Lower leg skin (tissue), 4 donors: Measurements from ENCODE around the gene RBSN. TPM values are rescaled to one million over a fixed set of nuclear protein-coding genes. Genes with fewer than 3 reads are reported as not detected.

Source experiments
- DNase-seq, 2 donors: peaks; one replicate each; pipeline ENCODE4 v3.0.0-alpha.2; 2019; ENCODE audit warnings: low spot score in 2 of 2
- H3K4me3 ChIP-seq: fragments of 200-600 bp; sonication (generic); 2 replicates; pipeline ENCODE4 v1.5.1; 2017; ENCODE audit warnings: mild to moderate bottlenecking, low read depth; ENCODE audit not compliant: poor library complexity, severe bottlenecking
- CTCF ChIP-seq, 3 donors: fragments of 450-650 bp; IDR thresholded peaks; one replicate each; pipeline ENCODE4 v1.5.1; 2016; ENCODE audit warnings: antibody characterized with exemption in 3 of 3, mild to moderate bottlenecking in 3 of 3, moderate library complexity in 2 of 3
- POLR2A ChIP-seq, 2 donors: fragments of 450-650 bp; IDR thresholded peaks; one replicate each; pipeline ENCODE4 v1.6.1; 2016 to 2017; ENCODE audit warnings: antibody characterized with exemption in 2 of 2, mild to moderate bottlenecking in 1 of 2, moderate library complexity in 1 of 2
- WGBS, 2 donors: methylation state at CpG; one replicate each; pipeline ENCODE4 v1.1.5; 2018; 5-methylcytosine and 5-hydroxymethylcytosine counted together
- intact Hi-C: fragments of 100-400 bp; cut with DNase I; formaldehyde crosslinking; loops from one replicate; pipeline ENCODE4 v1.15.0; 2023; ENCODE audit warnings: low total_unique reads
- total RNA-seq, 4 donors: library from RNA; depleted of rRNA; stranded (reverse); fragments of >200 nt; gene quantifications; one replicate each; pipeline ENCODE4 v1.1.0, GENCODE V29; 2016

Gene RBSN
- total RNA-seq, 4 donors from 2014 or later, result 23.5 to 28.7 (median 28.0) TPM

DNA sequence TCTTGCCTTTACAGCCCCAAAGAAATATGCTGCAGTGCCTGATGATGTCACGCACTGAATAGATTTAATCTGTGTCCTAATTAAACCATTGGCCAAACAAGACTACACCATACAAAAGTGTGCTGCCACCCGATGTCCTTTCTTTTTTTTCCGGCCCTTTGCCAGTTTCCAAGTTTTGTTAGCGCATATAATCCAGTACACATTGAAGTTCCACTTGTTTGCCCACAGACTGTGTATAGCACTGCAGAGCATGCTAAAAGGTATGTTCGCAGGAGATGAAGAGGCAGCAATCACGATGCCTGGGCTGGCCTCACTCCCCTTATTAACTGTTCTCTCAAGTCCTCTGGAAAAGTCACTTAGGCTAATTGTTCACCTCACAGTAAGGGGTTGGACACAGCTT, 60.6 kb downstream of the RBSN start:
- no peak overlapping the region for H3K4me3 ChIP-seq
- intact Hi-C loops, result no loop called here
- 92 to 93% methylated on average over 6 of the region's 6 CpGs for WGBS, 2 donors
- DNase-seq, result no peak
- TF ChIP-seq POLR2A (IDR thresholded peaks at IDR 0.05), result no peak

DNA sequence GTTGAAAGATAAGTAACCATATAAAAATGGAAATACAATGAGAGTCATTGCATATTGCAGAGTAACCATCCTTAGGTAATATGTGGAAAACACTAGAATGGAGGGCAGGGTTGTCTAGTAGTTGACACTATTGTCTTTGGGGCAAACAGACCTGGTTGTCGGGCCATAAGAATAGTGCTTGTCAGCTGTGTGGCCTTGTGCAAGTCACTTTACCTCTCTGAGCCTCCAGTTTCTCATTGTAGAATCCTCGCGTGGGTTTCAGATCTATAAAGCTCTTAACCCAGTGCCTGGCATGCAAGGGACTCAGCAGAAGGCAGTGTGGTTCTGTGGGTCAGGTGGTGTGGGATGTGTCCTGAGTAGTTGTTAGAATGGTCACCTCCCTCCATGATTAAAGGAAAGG, 65.8 kb downstream of the RBSN start:
- TF ChIP-seq CTCF (IDR thresholded peaks at IDR 0.05), result no peak
- TF ChIP-seq POLR2A (IDR thresholded peaks at IDR 0.05), result no peak
- H3K4me3 ChIP-seq, result no peak overlapping the region
- DNase-seq, result no peak
- WGBS, 2 donors, result 89 to 93% methylated on average over 3 of the region's 3 CpGs
- intact Hi-C loops, result no loop called here

DNA sequence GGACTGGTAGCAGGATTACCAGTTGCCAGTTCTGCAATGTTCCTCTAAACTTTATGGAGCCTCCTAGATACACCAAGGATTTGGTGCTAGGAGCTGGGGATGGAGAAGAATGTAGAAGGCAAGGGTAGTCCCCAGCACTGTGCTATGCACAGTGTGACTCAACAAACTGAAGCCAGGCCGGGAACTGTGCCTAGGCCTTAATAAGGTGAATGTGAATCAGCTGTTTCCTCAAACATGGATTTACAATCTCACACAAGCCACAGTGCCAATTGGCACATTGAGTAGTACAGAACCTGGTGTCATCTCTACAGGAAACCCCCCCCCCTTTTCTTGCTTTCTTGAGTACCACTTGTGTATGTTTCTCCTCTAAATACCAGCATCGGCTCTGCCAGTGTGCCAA, 66.3 kb downstream of the RBSN start:
- intact Hi-C loops, result no loop called here
- DNase-seq, result no peak
- no peak for TF ChIP-seq CTCF (IDR thresholded peaks at IDR 0.05)
- TF ChIP-seq POLR2A (IDR thresholded peaks at IDR 0.05), result no peak
- H3K4me3 ChIP-seq, result no peak overlapping the region
- WGBS, 2 donors, result 74 to 78% methylated on average over 2 of the region's 2 CpGs

DNA sequence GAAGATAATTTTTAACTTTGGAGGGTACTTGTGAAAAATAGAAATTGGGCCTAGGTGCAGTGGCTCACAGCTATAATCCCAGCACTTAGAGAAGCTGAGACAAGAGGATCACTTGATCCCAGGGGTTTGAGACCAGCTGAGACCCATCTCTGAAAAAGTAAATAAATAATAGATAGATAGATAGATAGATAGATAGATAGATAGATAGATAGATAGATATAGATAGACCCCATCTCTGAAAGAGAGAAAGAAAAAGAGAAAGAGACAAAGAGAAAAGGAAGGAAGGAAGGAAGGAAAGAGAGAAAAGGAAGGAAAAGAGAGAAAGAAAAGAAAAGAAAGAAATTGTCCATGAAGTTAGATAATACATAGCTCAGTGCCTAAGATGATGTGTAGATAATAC, 69.3 kb downstream of the RBSN start:
- intact Hi-C loops, result no loop called here
- no peak for DNase-seq
- no peak overlapping the region for H3K4me3 ChIP-seq
- TF ChIP-seq POLR2A (IDR thresholded peaks at IDR 0.05) (no peak), CTCF (IDR thresholded peaks at IDR 0.05) (no peak)

DNA sequence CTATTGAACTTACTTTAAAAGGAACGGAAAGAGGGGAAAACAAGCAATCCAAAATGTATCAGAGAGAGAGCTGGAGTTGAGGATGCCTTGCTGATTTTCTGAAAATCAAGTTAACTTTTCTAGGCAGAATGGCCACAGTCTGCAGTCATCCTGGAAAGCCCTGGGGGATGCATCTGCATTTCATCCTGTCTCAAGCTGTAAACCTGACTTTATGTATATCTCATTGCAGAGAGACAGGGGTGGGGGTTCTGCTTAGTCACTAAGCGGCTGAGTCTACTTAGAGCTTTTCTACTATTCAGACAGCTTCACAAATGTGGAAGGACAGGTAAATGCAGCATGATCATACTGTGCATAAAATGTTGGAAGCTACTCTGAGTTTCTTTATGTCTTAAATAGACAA, 75.2 kb downstream of the RBSN start:
- no peak for TF ChIP-seq CTCF (IDR thresholded peaks at IDR 0.05)
- TF ChIP-seq POLR2A (IDR thresholded peaks at IDR 0.05), result no peak
- no peak for DNase-seq
- intact Hi-C loops, result no loop called here
- H3K4me3 ChIP-seq, result no peak overlapping the region
- 87 to 90% methylated on average over 2 of the region's 2 CpGs for WGBS, 2 donors

- 69 to 77% methylated on average over 4 to 5 of the region's 5 CpGs for WGBS, 2 donors
- no peak for TF ChIP-seq POLR2A (IDR thresholded peaks at IDR 0.05)
- intact Hi-C loops, result no loop called here
- DNase-seq, result no peak
- no peak overlapping the region for H3K4me3 ChIP-seq
Observed at GRCh38 chr3:15023249-15023648, 75.7 kb downstream of the RBSN start.

Other genes starting within 250 kb of the RBSN start
- 10 to 100 TPM; 24.3 to 58.2 (median 39.9) TPM for gene NR2C2, start 151.6 kb downstream of the RBSN start, total RNA-seq
- 10 to 100 TPM; 21.7 to 35.7 (median 30.0) TPM for gene MRPS25, start 33.8 kb downstream of the RBSN start, total RNA-seq
- 10 to 100 TPM; 44.0 to 80.5 (median 49.1) TPM for gene CAPN7, start 107.1 kb upstream of the RBSN start, total RNA-seq
- gene SH3BP5, start 233.4 kb upstream of the RBSN start, total RNA-seq, result 10 to 100 TPM; 10.7 to 30.3 (median 18.5) TPM